Putamen (tissue), 1 donor: Measurements from ENCODE around the gene HAND1.

ENCODE experiments used
- DNase-seq: peaks from one replicate; pipeline ENCODE4 v3.0.0-alpha.2; 2016; ENCODE audit warnings: low spot score

The HAND1 gene

GRCh38 chr5:154459015-154459414 is 19.0 kb downstream of the HAND1 start:
- no peak for DNase-seq

- DNase-seq = no peak
Observed at GRCh38 chr5:154456540-154456939, 21.5 kb downstream of the HAND1 start.

DNA sequence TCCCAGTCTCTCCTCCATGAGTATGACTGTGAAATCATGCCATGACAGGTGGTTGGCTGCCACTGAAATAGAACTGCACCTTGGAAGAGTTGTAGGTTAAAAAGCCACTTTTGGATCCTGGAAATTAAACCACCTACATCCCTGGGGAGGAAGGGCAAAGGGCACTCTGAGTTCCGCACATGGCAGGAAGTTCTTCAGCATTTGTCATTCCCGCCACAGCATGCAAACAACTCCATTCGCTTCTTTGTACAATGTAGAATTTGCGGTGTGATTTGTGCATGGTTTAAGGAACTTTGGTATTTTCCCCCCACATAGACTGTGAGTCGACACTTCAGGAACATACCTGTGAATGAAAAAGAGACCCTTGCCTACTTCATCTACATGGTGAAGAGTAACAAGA is 22.4 kb downstream of the HAND1 start:
- no peak for DNase-seq

DNA sequence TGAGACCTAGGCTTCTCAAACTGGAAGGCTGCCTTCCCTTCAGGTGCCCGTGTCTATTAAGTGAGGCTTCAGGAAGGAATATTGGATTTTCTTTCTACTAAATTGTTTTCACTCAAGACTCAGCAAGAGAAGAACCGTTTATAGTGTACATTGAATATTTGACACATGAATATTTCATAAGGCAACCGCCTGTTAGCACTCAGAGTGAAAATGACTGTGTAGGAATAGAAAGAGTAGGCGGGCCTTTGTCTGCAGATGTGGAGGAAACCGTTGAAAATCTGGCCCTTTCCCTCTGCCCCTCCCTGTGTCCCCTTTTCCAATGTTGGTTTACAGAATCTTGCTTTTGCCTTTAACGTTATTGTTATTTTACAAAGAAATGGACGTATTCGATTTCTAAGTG is 26.1 kb downstream of the HAND1 start:
- DNase-seq = peak; percentile 12

DNA sequence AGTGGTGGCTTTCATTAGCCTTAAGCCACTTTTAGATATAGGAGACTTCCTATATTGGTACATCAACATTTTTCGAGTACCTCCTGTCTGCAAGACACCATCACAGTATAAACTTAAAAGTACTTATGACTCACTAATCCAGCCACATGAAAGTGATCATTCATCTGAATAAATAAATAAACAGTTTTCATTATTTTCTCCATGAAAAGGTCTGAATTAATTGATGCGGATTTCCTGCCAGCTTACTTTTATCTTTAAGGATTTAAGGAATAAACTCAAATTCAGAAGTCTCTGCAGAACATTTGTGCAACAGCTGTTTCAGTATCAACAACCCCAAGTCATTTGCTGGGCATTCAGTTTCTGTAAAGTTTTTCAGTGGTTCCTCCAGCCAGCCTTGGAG is 28.2 kb downstream of the HAND1 start:
- DNase-seq = no peak

DNA sequence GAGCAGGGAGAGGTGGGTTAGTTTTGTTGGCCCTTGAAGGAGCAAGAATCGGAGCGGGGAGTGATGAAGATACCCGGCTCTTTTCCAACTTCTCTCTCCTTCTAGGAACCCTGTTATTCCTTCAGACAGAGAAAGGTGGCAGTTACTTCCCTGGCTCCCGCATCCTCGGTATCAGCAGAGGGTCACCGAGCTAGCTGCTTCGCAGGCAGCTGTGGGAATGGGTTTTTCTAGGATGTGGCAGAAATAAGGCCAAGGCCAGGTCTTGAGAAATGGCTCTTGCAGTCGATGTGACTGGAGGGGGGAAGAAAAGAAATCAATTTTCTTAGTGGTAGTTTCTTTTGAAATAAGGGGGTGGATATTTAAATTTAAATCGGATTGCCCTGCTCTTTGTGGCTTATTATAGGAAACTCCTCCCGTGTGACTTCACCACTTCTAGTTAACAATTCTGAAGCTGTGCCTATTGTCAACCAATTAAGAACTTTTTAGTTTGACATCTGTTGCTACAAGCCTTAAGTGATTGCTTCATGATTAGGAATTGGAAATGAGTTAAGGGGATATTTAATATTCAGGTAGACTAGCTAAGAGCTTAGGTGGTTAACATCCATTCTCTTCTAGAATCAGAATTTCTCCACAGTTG is 30.8 kb downstream of the HAND1 start:
- DNase-seq = peak; percentile 21

DNA sequence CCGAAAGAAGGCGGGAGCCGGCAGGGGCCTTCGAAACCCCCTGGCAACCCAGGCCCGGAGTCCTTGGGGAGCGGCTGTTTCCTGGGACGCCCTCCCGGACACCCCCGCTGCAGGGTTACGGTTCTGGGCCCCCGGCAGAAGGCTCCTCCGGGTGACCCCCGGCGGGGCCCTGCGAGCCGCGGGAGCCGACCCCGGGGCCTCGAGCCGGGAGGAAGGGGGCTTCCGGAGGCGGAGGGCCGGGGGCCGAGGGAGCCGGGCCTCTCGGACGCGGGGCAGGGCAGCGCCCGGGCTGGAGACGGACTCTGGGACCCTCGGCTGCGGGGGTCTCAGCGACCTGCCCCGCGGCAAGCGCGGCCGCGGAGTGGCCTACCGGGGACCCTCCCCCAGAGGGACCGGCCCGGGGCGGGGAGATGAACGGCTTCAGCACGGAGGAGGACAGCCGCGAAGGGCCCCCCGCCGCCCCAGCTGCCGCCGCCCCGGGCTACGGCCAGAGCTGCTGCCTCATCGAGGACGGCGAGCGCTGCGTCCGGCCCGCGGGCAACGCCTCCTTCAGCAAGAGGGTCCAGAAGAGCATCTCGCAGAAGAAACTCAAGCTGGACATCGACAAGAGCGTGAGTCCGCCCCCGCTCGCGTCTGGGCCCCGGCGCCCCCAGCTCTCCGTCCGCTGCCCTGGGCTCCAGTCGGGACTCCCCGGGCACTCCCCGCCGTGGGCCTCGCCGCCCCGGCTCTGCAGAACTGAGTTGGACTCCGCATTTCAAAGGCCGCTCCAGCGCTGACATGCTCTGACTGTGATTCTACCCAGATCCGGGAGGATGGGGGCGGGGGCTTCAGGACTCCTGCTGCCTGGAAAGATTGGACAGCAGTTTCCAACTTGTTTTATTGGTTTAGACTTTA is 31.6 kb downstream of the HAND1 start:
- peak; percentile 27 for DNase-seq

DNA sequence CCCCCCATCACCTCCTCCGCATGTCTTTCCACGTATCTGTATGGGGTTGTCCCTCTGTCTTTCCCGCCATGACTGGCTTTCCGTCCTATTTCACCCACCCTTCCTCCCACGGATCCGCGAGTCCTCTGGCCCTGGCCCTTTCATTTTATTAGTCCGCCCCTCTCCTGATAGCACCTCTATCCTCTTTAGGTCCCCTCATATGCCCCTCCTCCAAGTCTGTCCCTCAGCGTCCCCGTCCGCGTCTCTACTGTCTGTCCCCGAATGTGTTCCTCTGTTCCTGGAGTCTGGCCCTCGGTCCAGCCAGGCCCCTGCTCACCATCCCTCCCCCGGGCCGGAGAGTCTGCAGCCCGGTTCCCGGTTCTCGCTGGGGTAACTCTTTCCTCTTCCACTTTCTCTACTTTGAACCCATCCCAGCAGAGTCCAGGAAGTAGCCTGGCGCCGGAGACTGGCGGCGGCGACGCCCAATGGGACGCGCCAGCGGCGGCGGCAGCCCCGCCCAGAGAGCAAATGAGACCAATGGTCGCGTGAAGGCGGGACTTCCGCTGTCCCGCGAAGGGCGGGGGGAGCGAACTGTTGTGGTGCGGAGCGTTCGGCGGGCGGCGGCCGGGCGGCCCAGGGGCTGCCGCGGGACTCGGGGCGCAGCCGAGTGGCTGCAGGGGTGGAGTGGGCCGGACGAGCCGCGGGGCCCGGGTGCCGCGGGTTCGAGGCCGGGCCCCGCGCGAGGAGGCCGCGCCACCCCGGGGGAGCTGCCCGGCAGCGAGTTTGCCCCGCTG is 32.4 kb downstream of the HAND1 start, which contains the start of gene SAP30L:
Gene SAP30L, plus strand, starts transcription at position 576 of the 773 bp plus-strand sequence. CDS start 608 bp downstream, outside the sequence.
- peak; percentile 94 for DNase-seq

DNA sequence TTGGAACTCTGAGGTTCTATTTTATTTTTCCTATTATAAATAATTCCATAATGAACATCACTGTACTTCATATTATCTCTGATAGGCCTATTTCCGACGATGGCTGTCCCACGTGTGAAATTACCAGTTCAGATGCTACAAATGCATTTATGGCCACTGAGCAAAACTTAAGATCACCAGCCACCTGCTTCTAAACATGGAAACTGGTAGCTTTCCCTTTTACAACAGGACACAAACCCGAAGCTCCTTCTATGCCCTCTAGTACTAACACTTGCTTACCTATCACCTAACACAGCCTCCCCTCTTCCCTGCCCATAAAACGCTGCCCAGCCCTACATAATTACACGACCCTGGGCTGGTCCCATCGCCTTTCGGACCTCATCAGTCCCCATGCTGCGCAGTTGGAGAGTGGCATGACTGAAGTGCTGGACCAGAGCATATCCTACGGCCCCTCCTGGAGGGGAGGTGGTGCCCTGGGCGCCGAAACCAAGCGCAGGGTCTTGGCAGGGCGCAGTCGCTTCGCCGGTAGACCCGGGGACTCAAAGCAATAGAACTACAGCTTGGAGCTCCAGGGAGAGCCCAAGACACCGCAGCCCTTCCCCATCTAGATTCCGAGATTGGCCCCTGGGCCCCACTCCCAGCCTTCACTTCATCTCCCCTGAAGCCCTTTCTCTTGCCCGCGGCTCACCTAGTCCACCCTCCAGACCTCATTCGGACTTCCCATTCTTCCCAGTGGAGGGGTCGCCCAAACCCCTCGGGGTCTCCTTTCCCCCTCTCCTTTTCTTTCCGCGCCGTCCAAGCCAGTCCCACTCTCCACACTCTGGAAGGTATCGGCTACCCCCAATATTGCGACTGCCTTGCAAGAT is 33.2 kb downstream of the HAND1 start:
- no peak for DNase-seq

- no peak for DNase-seq
Observed at GRCh38 chr5:154442801-154443200, 35.2 kb downstream of the HAND1 start.

DNA sequence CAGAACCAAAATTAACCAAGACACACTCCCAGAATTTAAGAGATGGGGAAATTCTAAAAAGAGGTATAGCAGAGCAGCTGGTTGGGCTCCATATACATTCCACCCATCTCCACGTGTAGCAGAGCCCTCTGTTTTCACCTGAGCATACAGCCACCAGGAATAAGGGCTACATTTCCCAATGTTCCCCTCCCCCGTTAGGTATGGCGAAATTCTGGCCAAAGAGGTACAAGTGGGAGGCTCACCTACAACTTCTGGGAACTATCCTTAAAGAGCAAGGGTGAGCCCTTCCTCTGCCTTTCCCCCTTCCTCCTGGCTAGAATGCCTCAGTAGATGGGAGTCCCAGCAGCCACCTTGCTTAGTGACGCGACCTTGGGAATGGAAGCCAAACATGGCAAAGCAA is 37.5 kb downstream of the HAND1 start:
- DNase-seq = no peak

GRCh38 chr5:154437281-154437965 is 40.6 kb downstream of the HAND1 start:
- DNase-seq = no peak

DNA sequence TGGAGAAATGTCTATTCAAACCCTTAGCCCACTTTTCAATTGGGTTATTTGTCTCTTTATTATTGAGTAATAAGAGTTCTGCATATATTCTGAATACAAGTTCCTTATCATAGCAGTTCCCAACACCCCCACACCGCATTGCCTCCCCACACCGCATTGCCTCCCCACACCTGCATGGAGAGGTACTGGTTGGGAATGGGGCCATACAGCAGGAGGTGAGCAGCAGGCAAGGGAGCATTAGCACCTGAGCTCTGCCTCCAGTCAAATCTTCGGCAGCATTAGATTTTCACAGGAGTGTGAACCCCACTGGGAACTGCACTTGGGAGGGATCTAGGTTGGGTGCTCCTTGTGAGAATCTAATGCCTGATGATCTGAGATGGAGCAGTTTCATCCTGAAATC is 42.8 kb downstream of the HAND1 start:
- DNase-seq = no peak

DNA sequence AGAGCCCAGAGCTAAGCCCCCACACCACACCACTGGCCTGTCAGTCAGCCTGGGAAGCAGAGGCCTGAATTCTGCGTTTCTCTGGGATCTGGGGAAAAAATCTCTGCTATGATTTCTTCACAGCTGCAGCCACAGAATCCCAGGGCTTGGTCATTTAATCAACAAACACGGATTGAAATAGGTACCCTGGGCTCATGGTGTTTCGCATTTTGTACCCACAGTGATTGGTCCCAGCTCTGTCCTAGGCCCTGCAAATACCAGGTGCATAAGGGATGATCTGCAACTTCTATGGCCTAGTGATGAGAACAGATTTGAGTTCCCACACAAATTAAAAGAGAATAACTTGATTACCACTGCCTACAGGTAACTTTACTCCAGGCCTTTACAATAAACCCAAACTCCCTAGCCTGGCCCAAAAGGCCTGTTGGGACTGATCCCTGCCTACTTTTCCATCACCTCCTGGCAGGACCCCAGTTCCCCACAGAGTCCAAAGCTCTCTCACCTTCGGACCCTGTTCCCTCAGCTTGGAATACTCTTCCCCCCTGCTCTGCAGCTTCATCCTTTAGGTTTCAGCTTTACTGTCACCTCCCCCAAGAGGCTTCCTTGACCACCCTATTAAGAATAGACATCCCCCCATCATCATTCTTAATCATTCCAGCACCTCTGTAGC is 46.9 kb downstream of the HAND1 start:
- DNase-seq = no peak

DNA sequence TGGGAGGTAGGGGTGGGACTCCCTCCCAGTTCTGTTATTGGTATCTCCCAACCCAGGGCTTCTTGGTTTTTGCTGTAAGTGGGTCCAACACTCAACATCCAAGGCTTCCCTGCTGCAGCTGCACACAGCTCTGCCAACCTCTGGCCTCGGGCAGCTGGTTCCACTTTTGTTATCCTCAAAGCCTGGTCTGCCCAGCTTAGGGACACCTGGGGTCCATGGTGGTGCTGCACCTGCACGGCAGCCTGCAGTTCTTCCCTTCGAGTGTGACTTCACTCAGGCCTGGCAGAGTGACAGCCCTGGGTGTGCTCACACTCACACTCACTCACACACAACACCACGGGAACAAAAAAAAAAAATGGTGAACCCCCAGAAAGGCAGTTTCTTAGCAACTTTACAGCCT is 47.6 kb downstream of the HAND1 start:
- DNase-seq = no peak

DNA sequence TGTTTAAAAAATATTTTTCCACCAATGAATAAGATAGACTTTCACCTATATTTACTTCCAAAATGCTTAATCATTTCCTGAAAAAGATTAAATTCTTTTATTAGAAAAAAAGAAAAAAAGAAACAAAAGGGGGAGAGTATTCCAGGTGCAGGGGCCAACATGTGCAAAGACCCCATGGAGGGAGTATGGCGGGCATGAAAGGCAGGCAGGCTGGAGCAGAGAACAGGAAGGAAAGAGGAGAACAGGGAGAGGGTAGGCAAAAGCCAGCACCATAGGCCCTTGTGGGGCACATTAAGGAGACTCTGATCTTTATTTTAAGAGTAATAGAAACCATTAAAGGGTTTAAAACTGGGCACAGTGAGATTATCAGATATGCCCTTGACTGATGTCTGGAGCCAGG is 48.7 kb downstream of the HAND1 start:
- DNase-seq = no peak

DNA sequence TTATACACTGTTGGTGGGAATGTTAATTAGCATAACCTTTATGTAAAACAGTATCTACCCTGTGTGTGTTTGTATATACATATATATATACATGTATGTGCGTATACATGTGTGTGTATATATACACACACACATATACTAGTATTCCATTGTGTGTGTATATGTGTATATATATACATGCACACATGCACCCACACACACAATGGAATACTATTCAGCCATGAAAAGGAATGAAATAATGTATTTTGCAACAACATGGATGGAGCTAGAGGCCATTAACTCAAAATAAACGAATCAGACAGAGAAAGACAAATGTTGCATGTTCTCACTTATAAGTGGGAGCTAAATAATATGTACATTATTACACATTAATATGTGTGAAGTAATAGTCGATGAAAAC is 49.8 kb downstream of the HAND1 start:
- DNase-seq = no peak
